ENCODE measurements around the gene GP2.

DNA sequence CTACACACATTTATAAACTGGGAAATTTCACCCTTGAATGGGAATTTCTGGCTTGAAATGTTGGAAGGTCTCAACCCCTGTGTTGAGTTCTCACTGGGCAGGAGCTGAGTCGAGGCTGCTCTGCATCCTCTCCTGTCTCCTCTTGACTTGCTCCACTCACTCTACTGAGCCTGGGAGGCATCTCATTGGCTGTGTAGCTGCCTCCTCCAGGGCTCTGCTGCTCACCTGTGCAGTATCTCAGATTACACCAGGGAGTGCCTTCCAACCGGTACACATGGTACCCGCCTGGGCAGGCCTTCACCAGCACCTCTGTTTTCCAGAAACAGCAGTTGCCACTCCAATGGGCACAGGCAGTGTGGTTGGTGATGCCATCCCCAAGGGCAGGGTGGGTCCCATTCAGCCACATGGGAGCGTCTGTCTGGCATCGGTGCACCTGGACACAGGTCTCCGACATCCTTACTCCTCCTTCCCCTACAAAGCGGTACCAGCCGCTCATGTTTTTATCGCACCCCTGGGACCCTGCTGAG lies 3.7 kb downstream of the GP2 start:
- no peak for TF ChIP-seq POLR2AphosphoS5 (IDR thresholded peaks at IDR 0.05; ENCODE audit: borderline replicate concordance, low read depth, low read length)
- no peak for TF ChIP-seq EZH2 (IDR thresholded peaks at IDR 0.05)
- no peak for TF ChIP-seq FOXP2 (optimal IDR thresholded peaks at IDR 0.05; ENCODE audit: control extremely low read depth, extremely low read length, insufficient read depth)
